Left lung (tissue), 10 donors: ENCODE results near the gene TMEM63A. TPM values are rescaled to one million over a fixed set of nuclear protein-coding genes. Genes with fewer than 3 reads are reported as not detected.
A peak's percentile ranks its signal among the peaks of the same experiment; 100 is the strongest.

ENCODE experiments used
- ATAC-seq: fragments of 200-7000 bp; cut with Tn5 transposase; one replicate; pipeline ENCODE4 v1.9.1; 2020; ENCODE audit warnings: moderate library complexity
- DNase-seq, 4 donors: peaks; one replicate each; pipeline ENCODE4 v3.0.0-alpha.2; 2013 to 2020
- H3K27ac ChIP-seq, 2 donors: fragments of 200-600 bp; sonication (generic) in 1 of 2; one replicate each; pipeline versions ENCODE4 v1.5.0 to v1.8.0; 2020 to 2021
- H3K27me3 ChIP-seq, 2 donors: fragments of 200-600 bp; sonication (generic) in 1 of 2; one replicate each; pipeline versions ENCODE4 v1.5.0 to v1.8.0; 2020 to 2021
- H3K36me3 ChIP-seq, 2 donors: fragments of 200-600 bp; sonication (generic) in 1 of 2; one replicate each; pipeline versions ENCODE4 v1.5.0 to v1.8.0; 2020 to 2021
- H3K4me1 ChIP-seq, 2 donors: fragments of 200-600 bp; one replicate each; pipeline ENCODE4 v1.8.0; 2021
- H3K4me3 ChIP-seq, 2 donors: fragments of 200-600 bp; sonication (generic) in 1 of 2; one replicate each; pipeline versions ENCODE4 v1.5.0 to v1.8.0; 2020 to 2021; ENCODE audit warnings: mild to moderate bottlenecking in 1 of 2
- H3K9me3 ChIP-seq, 2 donors: fragments of 200-600 bp; sonication (generic) in 1 of 2; one replicate each; pipeline versions ENCODE4 v1.5.0 to v1.8.0; 2020 to 2021
- intact Hi-C, 2 donors: fragments of 100-400 bp; cut with DNase I; formaldehyde crosslinking; loops; one replicate each; pipeline versions ENCODE4 v1.11.2 to v1.14.2; 2022
- polyA plus RNA-seq, 6 donors: library from polyadenylated mRNA; unstranded; fragments of 120-200 nt; gene quantifications; one replicate each; pipeline ENCODE4 v1.2.1, GENCODE V29; 2013; ENCODE audit not compliant: insufficient read length in 6 of 6
- total RNA-seq, 2 donors: library from RNA; stranded (reverse); fragmentation: NEBNext Ultra II Directional; extraction: Animal tissue kit (Norgen Biotek cat#: 25700); gene quantifications; one replicate each; pipeline ENCODE4 v1.2.1, GENCODE V29; 2021
- TF ChIP-seq, protein P1 (sequence below), 2 donors: fragments of 200-600 bp; sonication (generic) in 1 of 2; IDR thresholded peaks; one replicate each; pipeline versions ENCODE4 v1.5.0 to v1.8.0; 2021; ENCODE audit warnings: antibody characterized with exemption in 2 of 2
- donor health status: DM: no; HTN: yes; CAD: no.
- donor health status: DM: no; HTN: no; CAD: no.

Gene TMEM63A
- total and polyA plus RNA-seq, 8 donors = 77.4 to 167 (median 123) TPM

DNA sequence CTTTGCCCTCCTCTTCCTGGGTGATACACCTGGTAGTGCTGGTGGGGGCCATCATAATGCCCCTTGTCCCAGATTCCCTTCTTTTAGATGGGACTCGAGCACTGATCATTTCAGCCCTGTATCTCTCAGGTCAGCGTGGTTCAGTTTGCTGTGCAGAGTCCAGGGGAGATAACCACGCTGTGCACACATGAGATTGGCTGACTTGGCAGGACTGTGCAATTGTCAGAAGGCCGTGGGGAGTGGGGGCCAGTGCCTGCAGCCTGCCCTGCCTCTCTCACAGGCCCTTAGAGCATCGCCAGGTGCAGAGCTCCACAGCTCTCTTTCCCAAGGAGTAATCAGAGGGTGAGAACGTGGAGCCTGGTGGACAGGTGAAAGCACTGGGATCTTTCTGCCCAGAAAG lies 57.1 kb downstream of the TMEM63A start:
- H3K4me3 ChIP-seq = no peak overlapping the region
- DNase-seq (no peak), ATAC-seq (no peak)
- H3K36me3 ChIP-seq = peaks cover 0 to 11% of the 10 kb centered on the region in 2 donors
- H3K9me3 ChIP-seq = no peaks in the 10 kb centered on the region
- H3K4me1 ChIP-seq = peaks cover 24 to 26% of the 10 kb centered on the region in 2 donors
- intact Hi-C loops = no loop called here
- no peaks in the 10 kb centered on the region for H3K27me3 ChIP-seq
- H3K27ac ChIP-seq = no peak overlapping the region
- TF ChIP-seq, protein P1, sequence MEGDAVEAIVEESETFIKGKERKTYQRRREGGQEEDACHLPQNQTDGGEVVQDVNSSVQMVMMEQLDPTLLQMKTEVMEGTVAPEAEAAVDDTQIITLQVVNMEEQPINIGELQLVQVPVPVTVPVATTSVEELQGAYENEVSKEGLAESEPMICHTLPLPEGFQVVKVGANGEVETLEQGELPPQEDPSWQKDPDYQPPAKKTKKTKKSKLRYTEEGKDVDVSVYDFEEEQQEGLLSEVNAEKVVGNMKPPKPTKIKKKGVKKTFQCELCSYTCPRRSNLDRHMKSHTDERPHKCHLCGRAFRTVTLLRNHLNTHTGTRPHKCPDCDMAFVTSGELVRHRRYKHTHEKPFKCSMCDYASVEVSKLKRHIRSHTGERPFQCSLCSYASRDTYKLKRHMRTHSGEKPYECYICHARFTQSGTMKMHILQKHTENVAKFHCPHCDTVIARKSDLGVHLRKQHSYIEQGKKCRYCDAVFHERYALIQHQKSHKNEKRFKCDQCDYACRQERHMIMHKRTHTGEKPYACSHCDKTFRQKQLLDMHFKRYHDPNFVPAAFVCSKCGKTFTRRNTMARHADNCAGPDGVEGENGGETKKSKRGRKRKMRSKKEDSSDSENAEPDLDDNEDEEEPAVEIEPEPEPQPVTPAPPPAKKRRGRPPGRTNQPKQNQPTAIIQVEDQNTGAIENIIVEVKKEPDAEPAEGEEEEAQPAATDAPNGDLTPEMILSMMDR (IDR thresholded peaks at IDR 0.05) = no peak

DNA sequence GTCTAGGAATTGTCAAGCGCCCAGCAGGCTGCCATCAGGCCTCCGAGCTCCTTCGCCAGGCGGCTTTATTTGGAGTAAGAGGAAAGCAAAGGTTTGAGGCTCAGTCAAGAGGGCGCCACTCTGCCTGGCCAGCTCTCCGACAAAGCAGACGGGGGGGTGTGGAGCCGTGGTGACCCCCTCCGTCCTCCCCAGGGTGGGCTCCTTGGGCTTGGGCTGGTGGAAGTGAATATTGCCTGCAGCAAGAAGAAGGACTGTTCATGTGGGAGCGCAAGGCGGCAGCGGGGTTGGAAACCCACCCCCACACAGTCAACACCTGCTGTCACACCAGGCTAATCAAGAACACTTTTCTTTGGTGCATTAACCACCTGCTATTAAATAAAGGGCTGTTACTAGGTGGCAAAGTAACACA lies 57.6 kb downstream of the TMEM63A start:
- Histone ChIP-seq H3K27ac (no peak overlapping the region), H3K4me1 (peaks cover 24 to 26% of the 10 kb centered on the region in 2 donors), H3K9me3 (no peaks in the 10 kb centered on the region), H3K27me3 (no peaks in the 10 kb centered on the region), H3K4me3 (no peak overlapping the region), H3K36me3 (peaks cover 0 to 8% of the 10 kb centered on the region in 2 donors)
- intact Hi-C loops = no loop called here
- no peak for DNase-seq
- TF ChIP-seq, protein P1 (IDR thresholded peaks at IDR 0.05) = no peak
- no peak for ATAC-seq

DNA sequence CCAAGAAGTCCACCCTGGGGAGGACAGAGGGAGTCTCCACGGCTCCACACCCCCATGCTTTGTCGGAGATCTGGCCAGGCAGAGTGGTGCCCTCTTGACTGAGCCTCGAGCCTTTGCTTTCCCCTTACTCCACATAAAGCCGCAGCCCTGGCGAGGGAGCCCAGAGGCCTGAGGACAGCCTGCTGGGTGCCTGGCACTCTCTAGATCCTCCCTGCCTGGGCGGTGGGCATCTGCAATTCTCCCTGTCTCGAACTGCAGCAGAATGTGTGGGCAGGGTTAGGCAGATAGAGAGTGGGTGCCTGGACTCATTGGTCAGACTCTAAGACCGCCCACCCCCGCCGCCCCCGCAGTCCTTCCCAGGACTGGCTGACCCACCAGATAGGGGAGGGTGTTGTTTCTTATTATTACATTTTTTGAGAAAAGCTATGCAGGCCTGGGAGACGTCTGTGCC lies 58.3 kb downstream of the TMEM63A start:
- ATAC-seq (no peak), DNase-seq (no peak)
- peaks cover 24 to 26% of the 10 kb centered on the region in 2 donors for H3K4me1 ChIP-seq
- TF ChIP-seq, protein P1 (IDR thresholded peaks at IDR 0.05) = no peak
- intact Hi-C loops = no loop called here
- H3K27me3 ChIP-seq = no peaks in the 10 kb centered on the region
- H3K4me3 ChIP-seq = no peak overlapping the region
- H3K27ac ChIP-seq = no peak overlapping the region
- no peaks in the 10 kb centered on the region for H3K9me3 ChIP-seq
- H3K36me3 ChIP-seq = peaks cover 0 to 1% of the 10 kb centered on the region in 2 donors

DNA sequence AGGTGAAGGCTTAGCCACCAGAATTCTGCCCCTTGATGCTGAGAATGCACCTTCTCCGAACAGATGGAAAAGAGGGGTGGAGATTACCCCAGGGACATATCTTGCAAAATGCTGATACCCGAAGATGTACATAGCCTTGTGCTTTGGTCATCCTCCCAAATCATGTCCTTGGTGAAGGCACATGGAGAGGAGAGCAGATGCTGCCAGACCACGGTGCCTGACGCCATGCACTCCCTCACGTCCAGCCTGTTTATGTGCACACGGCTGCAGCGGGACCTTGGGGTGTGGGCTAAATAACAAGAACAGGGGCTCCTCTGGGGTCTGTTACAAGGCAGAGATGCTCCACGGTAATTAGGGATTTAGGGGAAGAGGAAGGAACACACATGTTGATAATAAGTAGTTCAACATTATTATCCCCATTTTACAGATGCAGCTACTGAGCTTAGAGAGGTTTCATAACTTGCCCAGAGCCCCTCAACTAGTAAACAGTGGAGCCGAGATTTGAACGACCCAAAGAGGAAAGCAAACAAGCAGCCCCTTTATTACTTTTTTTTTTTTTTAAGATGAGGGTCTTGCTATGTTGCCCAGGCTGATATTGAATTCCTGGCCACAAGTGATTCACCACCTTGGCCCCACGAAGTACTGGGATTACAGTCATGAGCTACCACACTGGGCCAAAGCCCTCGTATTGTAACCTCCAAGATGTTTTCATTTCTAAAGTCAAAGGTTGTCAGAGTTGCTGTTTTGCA lies 59.4 kb downstream of the TMEM63A start:
- Histone ChIP-seq H3K4me1 (peaks cover 29 to 34% of the 10 kb centered on the region in 2 donors), H3K27me3 (no peaks in the 10 kb centered on the region), H3K27ac (no peak overlapping the region), H3K9me3 (no peaks in the 10 kb centered on the region), H3K4me3 (no peak overlapping the region), H3K36me3 (no peaks in the 10 kb centered on the region)
- TF ChIP-seq, protein P1 (IDR thresholded peaks at IDR 0.05) = no peak
- no peak for DNase-seq
- intact Hi-C loops = no loop called here
- ATAC-seq = no peak

DNA sequence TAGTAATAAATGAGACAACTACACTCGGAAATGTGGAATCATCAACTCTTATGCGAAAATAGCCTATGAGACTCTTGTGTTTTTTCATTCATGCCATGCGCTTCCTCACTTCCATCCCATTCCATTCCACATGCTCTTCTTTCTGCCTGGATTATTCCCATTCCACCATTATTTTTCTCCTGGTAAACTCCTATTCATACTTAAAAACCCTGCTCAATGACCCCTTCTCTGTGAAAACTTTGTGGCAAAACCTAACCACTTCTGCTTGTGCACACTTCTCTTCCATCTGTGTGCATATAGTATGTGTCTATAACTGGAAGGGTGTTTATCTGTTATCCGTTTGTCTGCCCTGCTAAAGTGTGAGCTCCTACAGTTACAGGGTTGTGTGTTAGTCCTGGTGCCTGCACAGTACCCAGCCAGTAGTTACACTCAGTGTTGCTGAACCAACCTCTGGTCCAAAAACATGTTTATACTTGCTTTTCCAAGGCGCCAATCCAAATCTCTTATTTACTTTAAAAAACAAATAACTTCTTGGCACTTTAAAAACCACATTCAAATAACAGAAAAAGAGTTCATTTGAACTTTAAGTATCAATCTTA lies 61.6 kb downstream of the TMEM63A start:
- H3K4me3 ChIP-seq = no peak overlapping the region
- H3K4me1 ChIP-seq = peaks cover 42 to 46% of the 10 kb centered on the region in 2 donors
- H3K27ac ChIP-seq = no peak overlapping the region
- TF ChIP-seq, protein P1 (IDR thresholded peaks at IDR 0.05) = no peak
- intact Hi-C loops = no loop called here
- no peaks in the 10 kb centered on the region for H3K27me3 ChIP-seq
- ATAC-seq = peak; percentile 72
- H3K36me3 ChIP-seq = no peaks in the 10 kb centered on the region
- DNase-seq = peak in 1 of 4 donors; percentile 66
- no peaks in the 10 kb centered on the region for H3K9me3 ChIP-seq
